Thyroid gland (tissue), 4 donors: ENCODE data around the gene FBXO11. TPM values are rescaled to one million over a fixed set of nuclear protein-coding genes. Genes with fewer than 3 reads are reported as not detected.
"Not testable (repeated sequence)": the region's sequence is repeated elsewhere in the genome, so short reads cannot be mapped to it uniquely, and the experiment has no call there.

Experiments
- DNase-seq, 2 donors: peaks; one replicate each; pipeline ENCODE4 v3.0.0-alpha.2; 2019
- H3K27ac ChIP-seq, 3 donors: fragments of 200-600 bp; sonication (generic); 1 replicate in 2 of 3; 2 replicates in 1 of 3; pipeline ENCODE4 v1.5.1; 2016 to 2019; ENCODE audit warnings: mild to moderate bottlenecking in 1 of 3, moderate library complexity in 1 of 3
- H3K27me3 ChIP-seq: fragments of 200-600 bp; sonication (generic); one replicate; pipeline ENCODE4 v1.5.1; 2019
- H3K36me3 ChIP-seq, 2 donors: fragments of 200-600 bp; sonication (generic); one replicate each; pipeline ENCODE4 v1.5.1; 2016 to 2019
- H3K4me1 ChIP-seq, 2 donors: fragments of 200-600 bp; sonication (generic); one replicate each; pipeline ENCODE4 v1.5.1; 2017 to 2019
- H3K4me3 ChIP-seq, 3 donors: fragments of 200-600 bp; sonication (generic); replicated peaks in 1 of 3; 1 replicate in 2 of 3; 2 replicates in 1 of 3; pipeline ENCODE4 v1.5.1; 2016; ENCODE audit warnings: mild to moderate bottlenecking in 1 of 3
- H3K9me3 ChIP-seq: fragments of 200-600 bp; sonication (generic); one replicate; pipeline ENCODE4 v1.5.1; 2017
- POLR2A ChIP-seq, 2 donors: fragments of 450-650 bp; IDR thresholded peaks; one replicate each; pipeline ENCODE4 v1.6.1; 2017; ENCODE audit warnings: antibody characterized with exemption in 2 of 2, mild to moderate bottlenecking in 2 of 2, moderate library complexity in 1 of 2
- WGBS, 2 donors: methylation state at CpG; one replicate each; pipeline ENCODE4 v1.1.5; 2017; 5-methylcytosine and 5-hydroxymethylcytosine counted together
- intact Hi-C: fragments of 100-400 bp; cut with DNase I; formaldehyde crosslinking; loops from one replicate; pipeline ENCODE4 v1.15.1; 2023
- total RNA-seq, 4 donors: library from RNA; depleted of rRNA; stranded (reverse); fragments of >200 nt; gene quantifications; one replicate each; pipeline ENCODE4 v1.2.3, GENCODE V29; 2016
- TF ChIP-seq, protein P1 (sequence below), 6 experiments: fragments of 200-600 bp in 3 of 6; fragments of 450-650 bp in 3 of 6; sonication (generic) in 3 of 6; IDR thresholded peaks; one replicate each; pipeline ENCODE4 v1.5.1; 2016 to 2019; ENCODE audit warnings: antibody characterized with exemption in 6 of 6, mild to moderate bottlenecking in 2 of 6, inconsistent platforms in 1 of 6, moderate library complexity in 1 of 6

The FBXO11 gene
- total RNA-seq, 4 donors from 2014 or later, result 50.4 to 82.8 (median 60.6) TPM

DNA sequence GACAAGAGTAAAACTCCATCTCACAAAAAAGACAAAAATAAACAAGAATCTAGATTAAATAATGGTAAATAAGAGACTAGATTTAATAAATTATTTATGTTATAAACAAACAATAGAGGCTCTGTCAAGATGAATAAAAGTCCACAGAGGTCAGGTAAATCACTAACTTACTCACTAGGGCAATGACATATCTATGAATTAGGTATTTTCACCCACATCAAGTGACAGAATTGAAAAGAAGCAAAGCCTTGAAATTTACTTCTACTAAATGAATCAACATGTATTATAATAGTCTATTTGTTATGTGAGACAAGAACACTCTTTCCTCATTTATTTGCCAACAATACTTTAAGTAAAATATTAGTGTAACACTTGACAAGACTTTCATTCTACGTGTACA is 41.7 kb downstream of the FBXO11 start:
- H3K4me3 ChIP-seq, result no peak overlapping the region
- no peak for DNase-seq
- no peaks in the 10 kb centered on the region for H3K36me3 ChIP-seq
- no peaks in the 10 kb centered on the region for H3K27me3 ChIP-seq
- intact Hi-C loops, result no loop called here
- WGBS, 2 donors, result 57 to 60% methylated on average over 1 of the region's 1 CpG
- H3K27ac ChIP-seq, result no peak overlapping the region
- peaks cover 24% of the 10 kb centered on the region in 2 donors for H3K4me1 ChIP-seq
- H3K9me3 ChIP-seq, result no peaks in the 10 kb centered on the region
- TF ChIP-seq, protein P1, sequence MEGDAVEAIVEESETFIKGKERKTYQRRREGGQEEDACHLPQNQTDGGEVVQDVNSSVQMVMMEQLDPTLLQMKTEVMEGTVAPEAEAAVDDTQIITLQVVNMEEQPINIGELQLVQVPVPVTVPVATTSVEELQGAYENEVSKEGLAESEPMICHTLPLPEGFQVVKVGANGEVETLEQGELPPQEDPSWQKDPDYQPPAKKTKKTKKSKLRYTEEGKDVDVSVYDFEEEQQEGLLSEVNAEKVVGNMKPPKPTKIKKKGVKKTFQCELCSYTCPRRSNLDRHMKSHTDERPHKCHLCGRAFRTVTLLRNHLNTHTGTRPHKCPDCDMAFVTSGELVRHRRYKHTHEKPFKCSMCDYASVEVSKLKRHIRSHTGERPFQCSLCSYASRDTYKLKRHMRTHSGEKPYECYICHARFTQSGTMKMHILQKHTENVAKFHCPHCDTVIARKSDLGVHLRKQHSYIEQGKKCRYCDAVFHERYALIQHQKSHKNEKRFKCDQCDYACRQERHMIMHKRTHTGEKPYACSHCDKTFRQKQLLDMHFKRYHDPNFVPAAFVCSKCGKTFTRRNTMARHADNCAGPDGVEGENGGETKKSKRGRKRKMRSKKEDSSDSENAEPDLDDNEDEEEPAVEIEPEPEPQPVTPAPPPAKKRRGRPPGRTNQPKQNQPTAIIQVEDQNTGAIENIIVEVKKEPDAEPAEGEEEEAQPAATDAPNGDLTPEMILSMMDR (IDR thresholded peaks at IDR 0.05), result no peak
- TF ChIP-seq POLR2A (IDR thresholded peaks at IDR 0.05), result no peak

DNA sequence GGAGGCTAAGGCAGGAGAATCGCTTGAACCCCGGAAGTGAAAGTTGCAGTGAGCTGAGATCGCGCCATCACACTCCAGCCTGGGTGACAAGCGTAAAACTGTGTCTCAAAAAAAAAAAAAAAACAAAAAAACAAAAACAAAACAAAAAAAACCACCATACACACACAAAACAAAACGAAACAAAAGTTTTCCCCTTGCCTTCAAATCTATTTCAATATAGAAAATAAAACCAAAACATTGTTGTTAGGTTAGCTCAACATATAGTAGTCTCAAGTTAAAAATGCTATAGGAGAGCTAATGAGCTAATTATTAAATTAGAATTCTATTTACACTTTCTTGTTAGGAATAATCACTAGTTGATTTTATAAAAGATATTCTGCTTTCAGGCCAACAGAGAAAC is 43.3 kb downstream of the FBXO11 start:
- intact Hi-C loops, result no loop called here
- Histone ChIP-seq H3K36me3 (no peaks in the 10 kb centered on the region), H3K9me3 (no peaks in the 10 kb centered on the region), H3K27me3 (no peaks in the 10 kb centered on the region), H3K4me1 (peaks cover 23 to 24% of the 10 kb centered on the region in 2 donors), H3K27ac (no peak overlapping the region), H3K4me3 (no peak overlapping the region)
- DNase-seq, result no peak
- WGBS, 2 donors, result 96 to 98% methylated on average over 6 of the region's 6 CpGs
- TF ChIP-seq, protein P1 (IDR thresholded peaks at IDR 0.05), result no peak

DNA sequence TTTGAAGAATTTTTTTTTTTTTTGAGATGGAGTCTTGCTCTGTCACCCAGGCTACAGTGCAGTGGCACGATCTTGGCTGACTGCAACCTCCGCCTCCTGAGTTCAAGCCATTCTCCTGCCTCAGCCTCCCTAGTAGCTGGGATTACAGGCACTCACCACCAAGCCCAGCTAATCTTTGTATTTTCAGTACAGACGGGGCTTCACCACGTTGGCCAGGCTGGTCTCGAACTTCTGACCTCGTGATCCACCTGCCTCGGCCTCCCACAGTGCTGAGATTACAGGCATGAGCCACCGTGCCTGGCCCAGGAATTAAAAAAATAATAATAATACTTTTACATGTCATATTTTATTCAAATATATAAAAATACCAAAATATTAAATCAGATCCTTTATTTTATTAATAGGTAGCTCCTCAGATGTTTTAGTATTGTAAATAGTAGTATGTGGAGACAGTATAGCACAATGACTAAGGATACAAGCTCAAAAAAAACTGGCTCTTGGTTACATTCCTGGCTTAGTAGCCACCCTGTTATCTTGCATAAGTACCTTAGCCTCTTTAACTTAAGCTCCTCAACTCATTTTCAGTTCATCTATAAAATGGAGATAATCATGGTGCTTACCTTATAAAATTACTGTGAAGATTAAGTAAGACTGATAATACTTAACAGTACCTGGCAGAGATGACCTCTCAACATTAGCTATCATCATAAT is 53.1 kb downstream of the FBXO11 start:
- DNase-seq, H3K9me3 ChIP-seq, H3K4me1 ChIP-seq, H3K36me3 ChIP-seq, H3K27ac ChIP-seq, H3K4me3 ChIP-seq, H3K27me3 ChIP-seq, intact Hi-C loops: not testable (repeated sequence)
- 86 to 89% methylated on average over 8 of the region's 8 CpGs for WGBS, 2 donors

DNA sequence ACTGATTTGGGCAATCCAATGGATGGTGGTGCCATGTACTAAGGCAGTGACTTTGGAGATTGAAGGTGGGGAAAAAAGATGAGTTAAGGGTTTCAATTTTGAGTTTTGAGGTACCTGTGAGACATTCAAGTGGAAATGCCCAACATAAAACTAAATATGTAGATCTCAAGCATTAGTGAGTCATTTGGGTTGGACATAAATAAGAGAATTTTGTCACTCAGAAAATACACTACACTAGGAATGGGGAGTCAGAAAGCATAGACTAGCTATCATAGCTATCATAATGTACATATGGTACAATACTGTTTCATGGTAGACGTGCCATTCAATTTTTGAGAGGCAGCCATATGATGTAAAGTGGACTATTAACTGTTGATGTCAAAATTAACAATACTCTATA is 56.1 kb downstream of the FBXO11 start:
- 88 to 91% methylated on average over 1 of the region's 1 CpG for WGBS, 2 donors
- intact Hi-C loops, result no loop called here
- H3K36me3 ChIP-seq, result no peaks in the 10 kb centered on the region
- no peak overlapping the region for H3K27ac ChIP-seq
- H3K4me1 ChIP-seq, result peaks cover 0 to 8% of the 10 kb centered on the region in 2 donors
- no peaks in the 10 kb centered on the region for H3K9me3 ChIP-seq
- no peak overlapping the region for H3K4me3 ChIP-seq
- H3K27me3 ChIP-seq, result no peaks in the 10 kb centered on the region
- TF ChIP-seq POLR2A (IDR thresholded peaks at IDR 0.05), result no peak
- TF ChIP-seq, protein P1 (IDR thresholded peaks at IDR 0.05), result no peak
- no peak for DNase-seq

DNA sequence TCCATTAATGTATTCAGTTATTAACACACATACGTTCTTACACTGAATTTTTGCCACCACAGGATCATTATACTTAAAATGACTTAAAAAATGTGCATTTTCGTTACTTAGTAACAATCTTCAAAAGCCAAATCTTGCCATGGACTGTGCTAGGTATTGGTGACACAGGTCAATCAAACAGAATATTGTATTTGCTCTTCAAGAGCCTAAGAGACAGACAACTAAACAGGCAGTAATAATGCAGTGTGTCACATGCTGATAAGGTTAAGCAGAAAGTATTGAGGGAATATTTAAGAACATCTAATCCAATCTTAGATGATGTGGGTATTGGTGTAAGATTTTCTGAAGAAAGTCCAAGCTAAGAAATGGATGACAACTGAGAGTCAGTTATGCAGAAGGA is 56.9 kb downstream of the FBXO11 start:
- DNase-seq, result no peak
- intact Hi-C loops, result no loop called here
- Histone ChIP-seq H3K4me1 (peaks cover 0 to 8% of the 10 kb centered on the region in 2 donors), H3K9me3 (no peaks in the 10 kb centered on the region), H3K27me3 (no peaks in the 10 kb centered on the region), H3K27ac (no peak overlapping the region), H3K36me3 (no peaks in the 10 kb centered on the region), H3K4me3 (no peak overlapping the region)
- 92 to 94% methylated on average over 2 of the region's 2 CpGs for WGBS, 2 donors
- no peak for TF ChIP-seq POLR2A (IDR thresholded peaks at IDR 0.05)
- TF ChIP-seq, protein P1 (IDR thresholded peaks at IDR 0.05), result no peak
